T-helper 2 cell (primary cell): ENCODE data around the gene AFAP1.
A peak's percentile ranks its signal among the peaks of the same experiment; 100 is the strongest.

Experiments
- DNase-seq, 5 experiments: peaks; one replicate each; pipeline versions ENCODE4 v3.0.0 to v3.0.0-alpha.2; 2012 to 2022

The AFAP1 gene

DNA sequence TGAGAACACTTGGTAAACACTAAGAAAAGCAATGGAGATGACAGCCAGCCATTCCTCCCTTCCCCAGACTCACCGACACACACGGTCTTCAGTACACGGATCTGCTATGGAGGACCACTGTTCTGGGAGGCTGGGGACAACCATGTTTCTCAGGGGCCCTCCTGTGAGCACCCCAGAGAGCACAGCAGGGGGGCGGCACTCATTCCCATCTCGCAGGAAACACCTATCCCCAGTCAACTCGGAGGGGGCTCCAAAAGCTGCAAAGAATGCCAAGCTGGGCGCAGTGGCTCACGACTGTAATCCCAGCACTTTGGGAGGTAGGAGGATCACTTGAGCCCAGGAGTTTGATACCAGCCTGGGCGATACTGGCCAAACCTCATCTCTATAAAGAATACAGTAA lies 172.1 kb downstream of the AFAP1 start:
- DNase-seq: no peak

- DNase-seq: no peak
Observed at GRCh38 chr4:7766661-7767345, 172.9 kb downstream of the AFAP1 start.

GRCh38 chr4:7766086-7766485 lies 173.6 kb downstream of the AFAP1 start:
- DNase-seq: no peak

GRCh38 chr4:7765666-7766065 lies 174.0 kb downstream of the AFAP1 start:
- no peak for DNase-seq

GRCh38 chr4:7764466-7764865 lies 175.2 kb downstream of the AFAP1 start:
- DNase-seq: no peak

DNA sequence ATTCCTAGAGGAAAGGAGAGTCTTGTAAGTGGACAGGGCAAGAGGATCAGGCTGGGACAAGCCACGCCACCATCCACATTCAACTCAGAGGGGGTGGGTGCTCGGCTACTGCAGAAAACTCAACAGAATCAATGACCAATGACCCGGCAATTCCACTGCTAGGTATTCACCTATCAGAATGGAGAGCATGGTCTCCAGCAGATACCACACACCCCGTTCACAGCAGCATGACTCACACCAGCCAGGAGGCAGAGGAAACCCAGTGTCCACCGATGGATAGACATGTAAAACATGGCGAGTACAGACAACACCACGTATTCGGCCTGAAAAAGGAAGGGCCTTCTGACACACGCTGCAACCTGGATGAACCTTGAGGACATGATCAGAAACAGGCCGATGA lies 175.9 kb downstream of the AFAP1 start:
- no peak for DNase-seq

GRCh38 chr4:7763106-7763505 lies 176.6 kb downstream of the AFAP1 start:
- no peak for DNase-seq

GRCh38 chr4:7762376-7763030 lies 177.2 kb downstream of the AFAP1 start:
- DNase-seq: no peak

DNA sequence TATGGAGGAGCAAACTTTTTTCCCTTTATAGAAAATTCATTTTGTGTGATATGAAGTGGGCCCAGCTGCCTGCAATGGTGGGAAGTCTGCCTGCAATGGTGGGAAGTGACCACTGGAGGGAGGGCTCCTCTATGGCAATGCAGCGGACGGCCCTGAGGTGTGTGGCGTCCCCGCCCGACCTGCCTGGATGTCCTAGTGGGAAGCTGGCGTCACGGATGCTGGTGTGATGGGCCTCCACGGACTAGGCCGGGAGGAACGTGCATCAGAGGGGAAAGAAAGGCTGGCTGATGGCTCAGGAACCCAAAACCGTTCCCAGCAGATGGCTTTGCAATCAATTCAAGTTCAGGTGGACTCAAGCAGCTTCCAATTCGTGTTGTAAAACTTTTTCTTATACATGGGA lies 177.9 kb downstream of the AFAP1 start:
- DNase-seq: peak in 4 of 5 experiments; percentile 17 to 55 (median 34)

DNA sequence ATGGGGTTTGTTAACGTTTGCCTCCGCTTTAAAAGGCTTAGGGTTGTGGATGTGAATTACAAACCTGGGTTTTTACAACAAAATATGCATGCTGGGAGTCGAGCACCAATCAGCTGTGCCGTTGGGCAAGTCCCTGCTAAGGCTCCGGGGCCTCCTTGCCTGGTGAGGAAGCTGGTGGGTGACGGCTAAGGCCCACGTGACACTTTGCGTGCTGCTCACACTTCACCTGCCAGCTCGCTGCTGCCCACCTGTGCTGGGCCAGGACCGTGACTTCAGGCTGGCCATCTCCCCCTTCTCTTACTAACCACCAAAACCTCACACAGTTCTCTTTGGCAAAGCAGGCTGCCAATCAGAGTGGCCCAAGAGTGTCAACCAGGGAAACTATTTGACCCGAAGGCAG lies 178.3 kb downstream of the AFAP1 start:
- no peak for DNase-seq

DNA sequence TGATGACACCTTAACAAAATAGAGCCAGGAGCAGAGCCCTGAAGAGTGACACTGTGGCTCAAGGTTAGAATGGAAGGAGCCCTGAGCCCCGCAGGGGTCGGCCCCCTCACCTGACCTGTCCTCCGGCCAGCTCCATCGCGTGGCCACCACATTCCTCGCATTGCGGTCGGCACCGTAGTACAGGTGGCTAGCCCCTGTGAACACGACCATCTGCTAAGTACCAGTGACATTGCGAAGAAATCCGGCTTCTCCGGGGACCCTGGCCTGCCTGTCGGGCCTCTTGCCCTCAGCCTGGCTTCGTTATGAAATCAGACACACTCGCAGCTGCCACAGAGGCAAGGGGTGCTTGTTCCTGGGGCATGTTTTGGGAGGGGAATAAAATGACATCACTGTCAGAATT lies 179.0 kb downstream of the AFAP1 start:
- DNase-seq: no peak

DNA sequence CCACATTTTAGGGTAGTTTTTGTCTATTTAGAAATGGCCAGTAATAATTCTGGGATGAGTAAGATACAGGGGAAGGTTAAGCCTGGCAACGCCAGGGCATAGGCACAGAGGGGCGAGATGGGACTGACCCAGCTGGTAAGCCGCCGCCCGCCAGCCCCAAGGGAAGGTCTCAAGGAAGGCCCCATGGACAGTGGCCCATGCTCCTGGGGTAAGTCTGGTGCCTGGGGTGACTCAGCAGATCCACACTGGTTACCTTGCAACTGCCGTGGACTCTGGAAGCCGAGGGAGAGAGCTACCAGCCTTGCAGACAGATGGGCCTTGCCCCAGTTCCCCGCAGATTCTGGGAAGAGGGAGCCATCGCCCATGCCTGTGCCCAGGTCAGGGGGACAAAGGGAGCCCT lies 179.4 kb downstream of the AFAP1 start:
- no peak for DNase-seq

DNA sequence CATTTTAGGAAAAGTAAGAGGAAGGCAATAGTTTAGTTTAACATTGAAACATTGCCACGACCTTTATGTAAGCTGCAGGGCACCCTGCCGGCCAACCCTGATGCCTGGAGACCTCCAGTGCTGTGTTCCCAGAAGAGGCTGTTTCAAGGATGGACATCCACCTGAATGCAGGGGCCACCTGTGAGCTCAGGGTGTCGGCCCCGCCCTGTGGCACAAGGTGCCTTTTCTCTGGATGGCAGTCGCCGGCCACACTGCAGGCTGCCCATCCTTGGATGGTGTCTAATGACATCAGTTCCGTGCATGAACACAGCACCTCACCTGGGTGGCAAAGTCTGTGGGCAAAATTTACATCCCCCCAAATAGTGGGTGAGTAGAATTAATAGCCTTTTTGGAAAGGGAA lies 180.0 kb downstream of the AFAP1 start:
- DNase-seq: peak in 1 of 5 experiments; percentile 21

GRCh38 chr4:7759216-7759615 lies 180.4 kb downstream of the AFAP1 start:
- peak in 4 of 5 experiments; percentile 44 to 94 (median 62) for DNase-seq

GRCh38 chr4:7758476-7758875 lies 181.2 kb downstream of the AFAP1 start:
- DNase-seq: no peak

GRCh38 chr4:7757501-7758471 lies 181.9 kb downstream of the AFAP1 start:
- DNase-seq: no peak

- DNase-seq: no peak
Observed at GRCh38 chr4:7756561-7757355, 182.9 kb downstream of the AFAP1 start.

- no peak for DNase-seq
Observed at GRCh38 chr4:7756071-7756470, 183.6 kb downstream of the AFAP1 start.

- DNase-seq: no peak
Observed at GRCh38 chr4:7755561-7755960, 184.1 kb downstream of the AFAP1 start.

DNA sequence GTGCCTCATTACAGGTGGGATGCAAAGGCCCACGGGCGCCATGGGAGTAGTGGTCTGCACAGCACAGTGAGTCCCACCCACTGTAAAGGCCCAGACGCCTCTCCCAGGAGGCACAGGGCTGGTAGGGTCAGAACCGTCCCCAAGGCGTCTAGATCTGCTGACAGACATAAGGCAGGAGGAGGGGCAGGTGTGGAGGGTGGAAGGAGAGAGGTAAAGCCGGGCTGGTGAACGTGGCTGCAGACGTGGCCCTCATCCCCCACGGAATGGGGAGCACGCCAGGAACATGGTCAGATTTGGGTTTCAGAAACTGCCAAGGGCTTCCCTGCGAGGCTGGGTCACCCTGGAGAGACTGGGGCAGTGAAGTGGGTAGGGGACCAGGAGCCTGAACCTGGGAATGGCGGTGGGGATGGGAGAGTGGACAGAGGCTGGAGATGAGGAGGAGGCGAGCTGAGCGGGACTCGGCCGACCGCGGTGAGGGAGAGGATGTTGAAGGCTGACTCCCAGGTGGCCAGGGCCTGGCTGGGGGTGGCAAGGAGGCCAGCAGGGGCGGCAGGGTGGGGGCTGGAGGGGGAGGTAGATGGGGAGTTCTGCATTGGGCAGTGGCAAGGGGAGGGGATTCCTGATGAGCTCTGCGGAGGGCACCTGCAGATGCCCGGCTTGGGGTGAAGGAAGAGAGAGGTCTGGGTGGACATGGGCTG lies 184.9 kb downstream of the AFAP1 start:
- no peak for DNase-seq

- no peak for DNase-seq
Observed at GRCh38 chr4:7753931-7754465, 185.7 kb downstream of the AFAP1 start.

DNA sequence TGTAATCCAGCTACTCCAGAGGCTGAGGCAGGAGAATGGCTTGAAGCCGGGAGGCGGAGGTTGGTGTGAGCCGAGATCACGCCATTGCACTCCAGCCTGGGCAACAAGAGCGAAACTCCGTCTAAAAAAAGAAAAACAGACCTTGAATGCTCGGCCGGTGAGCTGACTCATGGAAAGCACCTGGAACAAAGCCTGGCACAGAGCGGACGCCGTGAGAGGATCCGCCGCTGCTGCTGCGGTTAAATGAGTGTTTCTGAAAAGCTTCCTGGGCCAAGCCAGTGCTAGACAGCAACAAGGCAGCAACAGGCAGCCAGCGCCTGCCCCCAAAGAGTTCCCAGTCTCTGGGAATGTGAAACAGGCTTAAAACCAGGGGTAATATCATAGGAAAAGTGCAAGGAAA lies 186.4 kb downstream of the AFAP1 start:
- DNase-seq: no peak
